ENCODE measurements around the gene VAT1L.

Gene VAT1L

GRCh38 chr16:77788181-77789084 is at the start of gene VAT1L:
Gene VAT1L, plus strand, starts transcription at chr16:77788564. Its CDS starts 119 bp downstream, at chr16:77788683.
- DNase-seq (ENCODE audit: low read depth): peak; percentile 32

DNA sequence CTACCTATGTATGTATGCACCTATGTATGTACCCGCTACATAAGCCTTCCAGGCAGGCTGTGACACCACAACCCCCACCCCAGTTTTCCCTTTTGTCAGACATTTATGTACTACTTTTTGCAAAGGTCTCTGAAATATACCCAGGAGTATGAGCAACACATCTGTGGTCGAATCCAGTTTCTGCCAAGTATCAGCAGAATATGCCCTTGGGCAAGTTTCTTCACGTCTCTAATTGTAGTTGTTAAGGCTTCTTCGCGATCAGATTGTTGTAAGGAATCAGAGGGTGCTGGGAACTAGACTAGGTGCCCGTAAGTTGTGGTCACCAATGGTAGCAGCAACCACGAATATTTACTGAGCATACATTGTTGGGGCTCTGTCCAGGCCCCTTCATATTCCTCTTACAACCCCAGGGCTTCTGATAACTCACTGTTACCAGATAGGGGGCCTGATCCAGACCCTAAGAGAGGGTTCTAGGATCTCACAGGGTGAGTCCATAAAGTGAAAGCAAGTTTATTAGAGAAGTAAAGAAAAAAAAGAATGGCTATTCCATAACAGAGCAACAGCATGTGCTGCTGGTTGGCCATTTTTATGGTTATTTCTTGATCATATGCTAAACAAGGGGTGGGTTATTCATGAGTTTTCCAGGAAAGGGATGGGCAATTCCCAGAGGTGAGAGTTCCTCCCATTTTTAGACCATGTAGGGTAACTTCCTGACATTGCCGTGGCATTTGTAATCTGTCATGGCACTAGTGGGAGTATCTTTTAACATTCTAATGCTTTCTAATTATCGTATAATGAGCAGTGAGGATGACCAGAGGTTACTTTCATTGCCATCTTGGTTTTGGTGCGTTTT is 49.4 kb upstream of the VAT1L start:
- DNase-seq (ENCODE audit: low read depth): no peak

DNA sequence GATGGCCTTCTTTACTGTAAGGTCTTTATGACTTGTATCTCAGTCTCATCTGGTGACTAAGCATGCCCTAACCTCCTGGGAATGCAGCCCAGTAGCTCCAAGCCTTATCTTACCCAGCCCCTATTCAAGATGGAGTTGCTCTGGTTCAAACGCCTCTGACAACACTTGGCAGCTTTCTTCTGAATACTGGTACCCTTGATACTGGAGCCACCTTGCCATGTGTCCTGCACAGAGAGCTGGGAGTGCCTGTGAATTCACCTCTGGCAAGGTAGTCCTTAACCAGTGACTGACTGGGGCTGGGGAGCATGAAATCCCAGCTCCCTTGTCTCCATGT is 48.8 kb upstream of the VAT1L start:
- no peak for DNase-seq (ENCODE audit: low read depth)

DNA sequence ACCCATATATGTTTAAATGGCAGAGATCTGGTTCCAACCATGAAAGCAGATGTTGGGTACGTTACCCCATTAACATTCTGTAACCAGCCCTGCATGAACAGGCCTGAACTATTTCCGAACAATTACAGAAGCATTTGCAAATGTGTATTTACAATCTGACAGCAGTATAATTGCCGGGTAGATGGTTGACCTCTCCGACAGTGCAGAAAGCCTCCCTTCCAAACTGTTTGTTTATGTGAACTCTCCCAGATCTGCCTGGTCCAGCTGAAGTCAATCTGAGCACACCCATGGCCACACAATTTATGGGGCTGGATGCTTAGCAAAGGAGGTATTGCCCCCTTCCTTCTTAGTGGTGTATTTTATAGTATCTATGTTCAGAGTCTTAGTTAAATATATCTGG is 44.2 kb upstream of the VAT1L start:
- DNase-seq (ENCODE audit: low read depth): no peak

DNA sequence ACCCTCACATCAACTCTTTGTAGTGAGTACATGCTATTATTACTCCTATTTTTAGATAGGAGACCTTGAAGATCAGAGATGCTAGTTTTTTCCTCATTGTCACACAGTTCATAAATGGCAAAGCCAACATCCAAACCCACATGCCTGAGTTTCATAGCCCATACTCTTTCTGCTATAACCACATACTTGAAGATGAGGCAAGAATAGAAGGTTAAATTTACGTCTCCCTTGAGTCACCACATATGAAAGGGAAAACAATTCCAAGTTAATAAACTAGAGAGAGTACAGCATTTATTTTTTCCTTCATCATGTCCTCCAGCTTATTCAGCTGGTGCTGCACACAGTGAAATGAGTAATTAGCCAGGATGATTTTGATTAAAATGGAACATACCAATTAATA is 42.4 kb upstream of the VAT1L start:
- DNase-seq (ENCODE audit: low read depth): no peak

GRCh38 chr16:77748421-77749005 is 39.9 kb upstream of the VAT1L start:
- DNase-seq (ENCODE audit: low read depth): no peak

DNA sequence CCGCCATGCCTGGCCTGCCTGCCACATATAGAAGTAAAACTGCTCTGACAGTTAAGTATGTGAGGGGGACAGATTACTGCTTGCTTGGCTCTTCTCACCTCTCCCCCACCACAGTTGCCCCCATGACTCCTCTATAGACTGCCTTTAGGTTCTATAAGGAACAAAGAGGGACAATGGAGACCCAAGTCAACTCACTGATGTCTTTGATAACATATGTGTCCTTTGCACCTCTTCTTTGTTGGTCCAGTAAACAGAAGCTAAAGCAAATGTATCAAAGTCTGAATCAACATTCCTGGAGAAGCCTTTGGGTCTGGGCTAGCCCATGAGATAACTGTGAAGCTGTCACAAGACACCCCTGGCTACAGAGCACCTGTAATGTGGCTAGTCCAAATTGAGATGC is 38.9 kb upstream of the VAT1L start:
- no peak for DNase-seq (ENCODE audit: low read depth)

- no peak for DNase-seq (ENCODE audit: low read depth)
Observed at GRCh38 chr16:77758046-77758445, 30.3 kb upstream of the VAT1L start.

- no peak for DNase-seq (ENCODE audit: low read depth)
Observed at GRCh38 chr16:77758508-77758907, 29.9 kb upstream of the VAT1L start.

DNA sequence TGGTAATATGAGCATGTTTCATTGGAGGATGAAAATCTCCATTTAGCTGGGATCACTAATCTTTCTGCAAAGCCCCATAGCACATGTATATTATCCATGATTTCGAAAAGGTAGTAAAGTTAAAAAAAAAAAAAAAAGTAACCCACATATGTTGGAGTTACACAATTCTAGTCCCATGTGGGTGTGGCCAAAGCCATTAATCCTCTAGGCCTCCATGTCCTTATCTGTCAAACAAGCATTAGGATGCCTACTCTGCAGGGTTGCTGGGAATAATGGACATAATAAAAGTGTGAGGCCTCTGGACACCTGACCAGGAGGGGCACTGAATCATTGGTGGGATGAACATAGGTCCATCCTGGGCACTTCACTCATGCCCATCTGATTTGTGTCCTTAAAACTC is 29.2 kb upstream of the VAT1L start:
- DNase-seq (ENCODE audit: low read depth): no peak

DNA sequence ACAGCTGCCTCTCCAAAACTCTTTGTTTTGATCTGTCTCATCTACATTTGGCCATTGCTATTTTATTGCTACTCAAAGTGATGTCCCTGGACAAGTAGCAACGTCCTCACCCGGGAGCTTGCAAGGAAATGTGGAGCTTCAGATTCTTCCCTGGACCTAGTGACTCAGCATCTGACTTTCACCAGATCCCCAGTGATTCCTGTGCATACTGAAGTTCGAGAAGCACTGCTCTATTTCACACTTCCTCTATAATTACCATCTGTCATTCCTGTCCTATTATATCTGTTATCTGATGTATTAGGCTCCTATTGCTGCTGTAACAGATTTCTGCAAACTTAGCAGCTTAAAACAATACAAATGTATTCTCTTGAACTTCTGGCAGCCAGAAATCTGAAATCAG is 28.5 kb upstream of the VAT1L start:
- DNase-seq (ENCODE audit: low read depth): no peak

DNA sequence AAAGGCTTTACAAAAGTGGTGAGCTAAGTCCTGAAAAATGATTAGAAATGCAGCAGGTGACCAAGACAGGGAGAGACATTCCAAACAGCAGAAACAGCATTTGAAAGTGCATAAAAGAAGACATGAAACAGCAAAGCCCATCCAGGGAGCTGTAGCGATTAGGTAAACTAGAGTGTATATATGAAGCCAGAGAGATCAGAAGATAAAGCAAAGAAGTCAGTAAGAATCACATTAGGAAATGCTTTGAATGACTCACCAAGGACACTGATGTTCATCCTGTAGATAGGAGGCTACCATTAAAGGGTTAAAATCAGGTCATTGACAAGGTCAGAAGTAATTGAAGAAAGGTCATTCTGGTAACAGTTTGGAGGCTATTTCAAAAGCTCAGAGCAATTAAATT is 27.6 kb upstream of the VAT1L start:
- no peak for DNase-seq (ENCODE audit: low read depth)

- no peak for DNase-seq (ENCODE audit: low read depth)
Observed at GRCh38 chr16:77761204-77761603, 27.2 kb upstream of the VAT1L start.

- no peak for DNase-seq (ENCODE audit: low read depth)
Observed at GRCh38 chr16:77762262-77762661, 26.1 kb upstream of the VAT1L start.

GRCh38 chr16:77763994-77764393 is 24.4 kb upstream of the VAT1L start:
- DNase-seq (ENCODE audit: low read depth): no peak

- DNase-seq (ENCODE audit: low read depth): no peak
Observed at GRCh38 chr16:77767211-77767610, 21.2 kb upstream of the VAT1L start.

DNA sequence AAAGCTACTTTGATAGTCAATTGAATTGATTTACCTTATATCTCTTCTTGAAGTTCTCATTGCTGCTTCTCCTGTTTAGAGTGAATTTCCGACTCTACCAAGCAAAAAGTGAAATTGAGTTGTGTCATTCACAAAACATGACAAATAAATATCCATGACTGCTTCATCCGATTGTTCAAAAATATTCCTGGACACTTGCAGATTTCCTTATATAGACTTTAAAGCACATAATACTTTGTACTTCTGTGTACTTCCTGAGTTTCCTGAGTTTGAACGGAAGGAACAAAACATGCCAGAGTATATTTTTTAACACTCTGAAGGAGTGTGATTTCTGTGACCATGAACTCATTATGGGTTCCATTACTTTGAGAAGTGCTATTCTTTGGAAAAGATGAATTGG is 20.5 kb upstream of the VAT1L start:
- no peak for DNase-seq (ENCODE audit: low read depth)

DNA sequence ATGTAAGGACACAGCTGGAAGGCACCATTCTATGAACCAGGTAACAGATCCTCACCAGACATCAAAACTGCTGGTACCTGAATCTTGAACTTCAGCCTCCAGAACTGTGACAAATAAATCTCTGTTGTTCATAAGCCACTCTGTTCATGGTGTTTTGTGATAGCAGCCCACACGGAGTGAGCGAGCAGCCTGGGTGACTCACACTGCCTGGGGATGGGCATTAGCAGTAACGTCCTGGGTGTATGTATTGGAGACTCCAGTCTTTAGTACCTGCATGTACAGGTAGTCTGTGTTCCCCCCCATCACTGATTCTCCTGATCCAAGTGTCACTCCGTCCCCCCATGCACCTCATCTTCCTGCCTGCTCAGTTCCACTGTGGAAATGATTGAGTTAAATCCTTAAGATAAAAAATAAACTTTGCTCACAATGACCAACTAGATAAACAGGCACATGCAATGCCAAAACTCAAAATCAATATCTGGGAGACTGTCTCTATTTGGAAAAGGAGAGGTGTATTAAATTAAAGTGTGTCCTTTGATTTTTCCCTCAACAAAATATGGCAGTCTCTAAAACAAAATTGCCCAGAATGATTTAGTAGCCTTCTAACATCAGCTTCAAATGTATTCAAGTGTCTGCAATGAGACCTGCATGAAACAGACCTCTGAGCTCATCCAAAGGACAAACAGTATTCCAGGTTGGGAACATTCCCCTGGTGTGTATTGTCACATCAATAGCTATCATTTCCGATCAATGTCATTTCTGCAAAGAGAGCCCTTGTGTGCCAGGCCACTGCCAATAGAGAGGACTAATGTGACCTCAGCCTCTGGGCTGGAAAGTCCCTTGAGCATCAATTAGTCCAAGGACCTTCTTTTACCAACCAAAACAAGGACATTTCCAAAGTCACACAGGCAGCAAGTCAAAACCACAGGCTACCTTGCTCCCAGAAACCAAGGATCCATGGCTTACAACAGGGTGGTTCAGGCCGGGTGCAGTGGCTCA is 12.2 kb upstream of the VAT1L start:
- DNase-seq (ENCODE audit: low read depth): no peak

GRCh38 chr16:77777745-77778144 is 10.6 kb upstream of the VAT1L start:
- no peak for DNase-seq (ENCODE audit: low read depth)

DNA sequence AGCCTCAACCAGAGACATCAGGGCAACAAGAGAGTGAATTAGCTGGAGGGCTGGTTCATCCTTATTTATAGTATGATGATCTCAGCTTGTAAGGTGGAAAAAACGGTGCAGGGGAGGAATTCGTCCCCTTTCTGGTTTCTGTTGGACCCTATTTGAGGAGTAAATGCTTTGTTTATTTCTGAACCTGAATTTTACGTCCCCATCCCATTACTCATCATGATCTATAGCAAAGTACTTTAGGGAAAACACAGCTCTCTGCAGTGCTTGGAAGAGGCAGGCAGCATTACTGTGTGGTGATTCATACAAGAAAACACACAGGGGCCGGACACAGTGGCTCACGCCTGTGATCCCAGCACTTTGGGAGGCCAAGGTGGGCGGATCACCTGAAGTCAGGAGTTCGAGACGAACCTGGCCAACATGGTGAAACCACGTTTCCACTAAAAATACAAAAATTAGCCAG is 8.0 kb upstream of the VAT1L start:
- peak; percentile 66 for DNase-seq (ENCODE audit: low read depth)

- no peak for DNase-seq (ENCODE audit: low read depth)
Observed at GRCh38 chr16:77781091-77781490, 7.3 kb upstream of the VAT1L start.

GRCh38 chr16:77782694-77783093 is 5.7 kb upstream of the VAT1L start:
- DNase-seq (ENCODE audit: low read depth): no peak
